IMR-90 (cell line): Measurements from ENCODE around the gene ECSIT. TPM values are rescaled to one million over a fixed set of nuclear protein-coding genes. Genes with fewer than 3 reads are reported as not detected.

Experiments
- ATAC-seq: fragments of 200-7000 bp; cut with Tn5 transposase; 2 replicates; pipeline ENCODE4 v1.9.1; 2020; ENCODE audit warnings: low read depth, mild to moderate bottlenecking, moderate library complexity
- BruUV-seq: library from RNA; stranded (reverse); fragments of 400-500 nt; replicated peaks from 2 replicates; lab custom pipeline; 2021; lab: Mats Ljungman, UMichigan
- CTCF ChIA-PET: fragments of 300-600 bp; formaldehyde crosslinking; extraction: SDS; loops from one replicate; lab custom pipeline; 2021; ENCODE audit warnings: antibody characterized with exemption; lab: Yijun Ruan, JAX
- POLR2A ChIA-PET: fragments of 300-600 bp; sonication (Branson Sonifier 250); formaldehyde crosslinking; loops from one replicate; lab custom pipeline; 2022; ENCODE audit warnings: antibody characterized with exemption; ENCODE audit not compliant: unreplicated experiment; lab: Charles Lee
- DNase-seq: peaks from one replicate; pipeline ENCODE4 v3.0.0; 2013
- H2AFZ ChIP-seq: replicated peaks from 2 replicates; pipeline ENCODE3; 2013; ENCODE audit warnings: low read length, mild to moderate bottlenecking; ENCODE audit not compliant: poor library complexity
- H2AK5ac ChIP-seq: 2 replicates; pipeline ENCODE4 v1.6.1; 2013; ENCODE audit warnings: low read depth, low read length, inconsistent platforms
- H2AK9ac ChIP-seq: replicated peaks from 2 replicates; pipeline ENCODE3; 2013; ENCODE audit warnings: mild to moderate bottlenecking, low read depth, low read length, moderate library complexity; ENCODE audit not compliant: poor library complexity
- H2BK120ac ChIP-seq: 2 replicates; pipeline ENCODE4 v1.6.1; 2013; ENCODE audit warnings: low read depth, low read length, inconsistent platforms
- H2BK15ac ChIP-seq: 3 replicates; pipeline ENCODE4 v1.6.1; 2013; ENCODE audit warnings: low read depth, low read length, inconsistent platforms
- H2BK20ac ChIP-seq: 2 replicates; pipeline ENCODE4 v1.6.1; 2013; ENCODE audit warnings: low read depth, mild to moderate bottlenecking, inconsistent platforms, low read length, moderate library complexity
- H2BK5ac ChIP-seq: 2 replicates; pipeline ENCODE4 v1.6.1; 2013; ENCODE audit warnings: mild to moderate bottlenecking, low read depth, low read length, inconsistent platforms; ENCODE audit not compliant: poor library complexity, severe bottlenecking
- H3K14ac ChIP-seq: replicated peaks from 2 replicates; pipeline ENCODE4 v1.6.1; 2013; ENCODE audit warnings: low read depth, low read length, inconsistent platforms
- H3K18ac ChIP-seq: 2 replicates; pipeline ENCODE4 v1.6.1; 2013; ENCODE audit warnings: low read depth, low read length, control low read depth
- H3K23ac ChIP-seq: 2 replicates; pipeline ENCODE4 v1.6.1; 2013; ENCODE audit warnings: low read depth, low read length, inconsistent platforms
- H3K27ac ChIP-seq: 2 replicates; pipeline ENCODE4 v1.5.1; 2013; ENCODE audit warnings: mild to moderate bottlenecking, control low read depth, low read length; ENCODE audit not compliant: insufficient read depth
- H3K27me3 ChIP-seq: 2 replicates; pipeline ENCODE4 v1.6.1; 2013; ENCODE audit warnings: low read length; ENCODE audit not compliant: control insufficient read depth, insufficient read depth
- H3K36me3 ChIP-seq: 2 replicates; pipeline ENCODE4 v1.6.1; 2013; ENCODE audit warnings: low read length, mixed read lengths; ENCODE audit not compliant: control insufficient read depth, insufficient read depth
- H3K4ac ChIP-seq: 2 replicates; pipeline ENCODE4 v1.6.1; 2013; ENCODE audit warnings: low read depth, low read length, inconsistent platforms
- H3K4me1 ChIP-seq: 2 replicates; pipeline ENCODE4 v1.6.1; 2013; ENCODE audit warnings: low read length, mixed read lengths; ENCODE audit not compliant: control insufficient read depth, insufficient read depth
- H3K4me2 ChIP-seq: 2 replicates; pipeline ENCODE4 v1.6.1; 2013; ENCODE audit warnings: low read depth, mild to moderate bottlenecking, control low read depth, low read length, moderate library complexity
- H3K4me3 ChIP-seq: 2 replicates; pipeline ENCODE4 v1.5.1; 2013; ENCODE audit warnings: low read depth, mild to moderate bottlenecking, control low read depth, low read length, moderate library complexity; ENCODE audit not compliant: insufficient read depth
- H3K56ac ChIP-seq: 2 replicates; pipeline ENCODE4 v1.6.1; 2013; ENCODE audit warnings: low read length, inconsistent platforms; ENCODE audit not compliant: insufficient read depth; ENCODE audit errors: extremely low read depth
- H3K79me1 ChIP-seq, 2 experiments: 2 replicates each; pipeline ENCODE4 v1.6.1; 2013; ENCODE audit warnings: low read length in 2 of 2, inconsistent platforms in 1 of 2, low read depth in 1 of 2
- H3K9ac ChIP-seq: 2 replicates; pipeline ENCODE4 v1.6.1; 2013; ENCODE audit warnings: low read depth, low read length, control low read depth
- H3K9me1 ChIP-seq: 2 replicates; pipeline ENCODE4 v1.6.1; 2013; ENCODE audit warnings: low read length, inconsistent platforms; ENCODE audit not compliant: insufficient read depth
- H3K9me3 ChIP-seq: 2 replicates; pipeline ENCODE4 v1.6.1; 2013; ENCODE audit warnings: low read length; ENCODE audit not compliant: control insufficient read depth, insufficient read depth
- H4K20me1 ChIP-seq: 2 replicates; pipeline ENCODE4 v1.6.1; 2013; ENCODE audit warnings: low read length, inconsistent platforms; ENCODE audit not compliant: insufficient read depth
- H4K5ac ChIP-seq: 2 replicates; pipeline ENCODE4 v1.6.1; 2013; ENCODE audit warnings: mild to moderate bottlenecking, low read depth, low read length, control low read depth
- H4K8ac ChIP-seq, 2 experiments: 2 replicates each; pipeline ENCODE4 v1.6.1; 2013; ENCODE audit warnings: low read depth in 2 of 2, low read length in 2 of 2, control low read depth in 1 of 2, inconsistent platforms in 1 of 2
- H4K91ac ChIP-seq: 2 replicates; pipeline ENCODE4 v1.6.1; 2013; ENCODE audit warnings: low read depth, low read length, inconsistent platforms; ENCODE audit not compliant: insufficient read depth
- BHLHE40 ChIP-seq: fragments of 150-350 bp; IDR thresholded peaks from 2 replicates; pipeline ENCODE4 v1.6.1; 2016; ENCODE audit warnings: mild to moderate bottlenecking, low read depth, low read length
- CEBPB ChIP-seq: IDR thresholded peaks from 2 replicates; pipeline ENCODE4 v1.6.1; 2012; ENCODE audit warnings: low read depth, low read length, improper control_type of control experiment
- CHD1 ChIP-seq: IDR thresholded peaks from 2 replicates; pipeline ENCODE4 v1.6.1; 2012; ENCODE audit warnings: low read depth, low read length, improper control_type of control experiment
- FOS ChIP-seq: fragments of 150-350 bp; IDR thresholded peaks from 2 replicates; pipeline ENCODE4 v1.6.1; 2016; ENCODE audit warnings: low read depth, low read length
- MXI1 ChIP-seq: IDR thresholded peaks from 2 replicates; pipeline ENCODE4 v1.6.1; 2012; ENCODE audit warnings: low read depth, mild to moderate bottlenecking, low read length, moderate library complexity, borderline replicate concordance
- NFE2L2 ChIP-seq: fragments of 150-350 bp; IDR thresholded peaks from 2 replicates; pipeline ENCODE4 v1.6.1; 2016; ENCODE audit warnings: low read depth, mild to moderate bottlenecking, low read length
- POLR2A ChIP-seq: IDR thresholded peaks from 2 replicates; pipeline ENCODE4 v1.6.1; 2012; ENCODE audit warnings: mild to moderate bottlenecking, low read depth, low read length
- RAD21 ChIP-seq: IDR thresholded peaks from 2 replicates; pipeline ENCODE4 v1.6.1; 2012; ENCODE audit warnings: low read length, improper control_type of control experiment
- RCOR1 ChIP-seq: IDR thresholded peaks from 2 replicates; pipeline ENCODE4 v1.6.1; 2012; ENCODE audit warnings: mild to moderate bottlenecking, low read length, improper control_type of control experiment; ENCODE audit not compliant: insufficient replicate concordance
- RFX5 ChIP-seq: IDR thresholded peaks from 2 replicates; pipeline ENCODE4 v1.8.0; 2012; ENCODE audit warnings: low read depth, mild to moderate bottlenecking, low read length, moderate library complexity
- SMC3 ChIP-seq: fragments of 150-350 bp; IDR thresholded peaks from 2 replicates; pipeline ENCODE4 v1.6.1; 2016; ENCODE audit warnings: low read depth, mild to moderate bottlenecking, antibody characterized with exemption, low read length, moderate library complexity
- USF2 ChIP-seq: fragments of 150-350 bp; IDR thresholded peaks from 2 replicates; pipeline ENCODE4 v1.6.1; 2017; ENCODE audit warnings: mild to moderate bottlenecking, antibody characterized with exemption, low read length, low read depth
- WGBS, 2 experiments: methylation state at CpG; one replicate each; pipeline versions ENCODE4 v1.1.5 to v1.1.7; 2013; ENCODE audit warnings: missing lambda C conversion rate in 2 of 2; ENCODE audit not compliant: insufficient read length in 1 of 2; ENCODE audit errors: extremely low coverage in 2 of 2; 5-methylcytosine and 5-hydroxymethylcytosine counted together
- dilution Hi-C: fragments of 300-500 bp; cut with HindIII; formaldehyde crosslinking; loops from one replicate; pipeline ENCODE4 v1.14.3; 2018; ENCODE audit warnings: low sequenced_read_pairs; ENCODE audit not compliant: unreplicated experiment
- in situ Hi-C: fragments of 300-500 bp; cut with MboI; formaldehyde crosslinking; loops from 3 replicates; pipeline ENCODE4 v1.14.3; 2019; ENCODE audit warnings: low sequenced_read_pairs, inconsistent platforms, mixed read lengths
- intact Hi-C: fragments of 100-400 bp; cut with micrococcal nuclease; formaldehyde crosslinking; loops from 2 replicates; pipeline ENCODE4 v1.10.0; 2022
- polyA plus RNA-seq, 3 experiments: library from polyadenylated mRNA; depleted of rRNA; stranded (reverse); fragments of >200 nt; gene quantifications; 2 replicates each; pipeline ENCODE4 v1.2.3, GENCODE V29; 2012; ENCODE audit warnings: low replicate concordance in 1 of 3
- total RNA-seq: library from RNA; depleted of rRNA; stranded (reverse); fragments of >200 nt; gene quantifications from 2 replicates; pipeline ENCODE4 v1.2.3, GENCODE V29; 2012
- TF ChIP-seq, protein P1 (sequence below): conservative IDR thresholded peaks from 2 replicates; pipeline ENCODE4 v1.5.1; 2012; ENCODE audit warnings: mild to moderate bottlenecking, low read depth, low read length, improper control_type of control experiment
- TF ChIP-seq, protein P2 (sequence below): fragments of 150-350 bp; IDR thresholded peaks from 2 replicates; pipeline ENCODE4 v1.6.1; 2016; ENCODE audit warnings: low read depth, mild to moderate bottlenecking, low read length, moderate library complexity, borderline replicate concordance

The ECSIT gene
- total and polyA plus RNA-seq, 2 of the 4 experiments (the other 2 are of a cell fraction), result 30.5 to 42.3 TPM

- POLR2A ChIA-PET, result no interaction called here
- H3K79me1 ChIP-seq, result peaks cover 14 to 30% of the 10 kb centered on the region in 2 experiments; a peak in 3 of 4 replicates
- in situ Hi-C loops, result no loop called here
- no peak overlapping the region for H3K23ac ChIP-seq
- peak overlapping the region; percentile 76 for H3K4ac ChIP-seq
- no peak overlapping the region for H2BK20ac ChIP-seq
- H3K27me3 ChIP-seq, result no peaks in the 10 kb centered on the region
- ATAC-seq (peak; percentile 15), DNase-seq (no peak)
- H3K18ac ChIP-seq, result no peak overlapping the region
- H3K4me1 ChIP-seq, result peaks cover 6% of the 10 kb centered on the region
- H3K9ac ChIP-seq, result peak overlapping the region; percentile 66
- peaks cover 1% of the 10 kb centered on the region for H3K36me3 ChIP-seq
- H3K4me3 ChIP-seq, result peak overlapping the region; percentile 60
- intact Hi-C loops, result no loop called here
- H4K20me1 ChIP-seq, result no peaks in the 10 kb centered on the region
- H3K14ac ChIP-seq, result peak overlapping the region; percentile 91
- H2BK5ac ChIP-seq, result peak overlapping the region; percentile 31
- H2AFZ ChIP-seq, result peak overlapping the region; percentile 90
- dilution Hi-C loops, result no loop called here
- peak overlapping the region; percentile 69; the same call in 1 of the 2 replicates for H3K27ac ChIP-seq
- H4K5ac ChIP-seq, result peak overlapping the region; percentile 90
- no peaks in the 10 kb centered on the region for H3K9me3 ChIP-seq
- peak overlapping the region; percentile 99 for H2AK9ac ChIP-seq
- TF ChIP-seq, protein P1, sequence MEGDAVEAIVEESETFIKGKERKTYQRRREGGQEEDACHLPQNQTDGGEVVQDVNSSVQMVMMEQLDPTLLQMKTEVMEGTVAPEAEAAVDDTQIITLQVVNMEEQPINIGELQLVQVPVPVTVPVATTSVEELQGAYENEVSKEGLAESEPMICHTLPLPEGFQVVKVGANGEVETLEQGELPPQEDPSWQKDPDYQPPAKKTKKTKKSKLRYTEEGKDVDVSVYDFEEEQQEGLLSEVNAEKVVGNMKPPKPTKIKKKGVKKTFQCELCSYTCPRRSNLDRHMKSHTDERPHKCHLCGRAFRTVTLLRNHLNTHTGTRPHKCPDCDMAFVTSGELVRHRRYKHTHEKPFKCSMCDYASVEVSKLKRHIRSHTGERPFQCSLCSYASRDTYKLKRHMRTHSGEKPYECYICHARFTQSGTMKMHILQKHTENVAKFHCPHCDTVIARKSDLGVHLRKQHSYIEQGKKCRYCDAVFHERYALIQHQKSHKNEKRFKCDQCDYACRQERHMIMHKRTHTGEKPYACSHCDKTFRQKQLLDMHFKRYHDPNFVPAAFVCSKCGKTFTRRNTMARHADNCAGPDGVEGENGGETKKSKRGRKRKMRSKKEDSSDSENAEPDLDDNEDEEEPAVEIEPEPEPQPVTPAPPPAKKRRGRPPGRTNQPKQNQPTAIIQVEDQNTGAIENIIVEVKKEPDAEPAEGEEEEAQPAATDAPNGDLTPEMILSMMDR, result no peak
- TF ChIP-seq CHD1 (no peak), CEBPB (no peak), NFE2L2 (no peak), BHLHE40 (no peak), SMC3 (no peak), RFX5 (no peak), MXI1 (no peak), USF2 (no peak), POLR2A (no peak), RCOR1 (no peak), FOS (no peak), RAD21 (no peak)
- TF ChIP-seq, protein P2, sequence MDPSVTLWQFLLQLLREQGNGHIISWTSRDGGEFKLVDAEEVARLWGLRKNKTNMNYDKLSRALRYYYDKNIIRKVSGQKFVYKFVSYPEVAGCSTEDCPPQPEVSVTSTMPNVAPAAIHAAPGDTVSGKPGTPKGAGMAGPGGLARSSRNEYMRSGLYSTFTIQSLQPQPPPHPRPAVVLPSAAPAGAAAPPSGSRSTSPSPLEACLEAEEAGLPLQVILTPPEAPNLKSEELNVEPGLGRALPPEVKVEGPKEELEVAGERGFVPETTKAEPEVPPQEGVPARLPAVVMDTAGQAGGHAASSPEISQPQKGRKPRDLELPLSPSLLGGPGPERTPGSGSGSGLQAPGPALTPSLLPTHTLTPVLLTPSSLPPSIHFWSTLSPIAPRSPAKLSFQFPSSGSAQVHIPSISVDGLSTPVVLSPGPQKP, result no peak
- no peak overlapping the region for H3K56ac ChIP-seq
- peak overlapping the region; percentile 82 for H4K91ac ChIP-seq
- H2AK5ac ChIP-seq, result peak overlapping the region; percentile 91
- H2BK15ac ChIP-seq, result no peak overlapping the region
- H2BK120ac ChIP-seq, result no peak overlapping the region
- peak overlapping the region; percentile 95 for H3K4me2 ChIP-seq
- peaks cover 4% of the 10 kb centered on the region for H3K9me1 ChIP-seq
- no TSS peak for BruUV-seq
- peak overlapping the region; percentile 78 to 94 for H4K8ac ChIP-seq
- CTCF ChIA-PET, result no interaction called here
- 33% methylated on average over 9 of the region's 20 CpGs; no CpG with 5 or more reads in 1 of the 2 experiments for WGBS, 2 experiments
Measured at GRCh38 chr19:11506101-11506555, 22.8 kb downstream of the ECSIT start.
